HepG2 (cell line): Measurements from ENCODE around the gene MTHFD2L. TPM values are rescaled to one million over a fixed set of nuclear protein-coding genes. Genes with fewer than 3 reads are reported as not detected.

ENCODE experiments used
- CCAR2 ChIP-seq: fragments of 200-400 bp; formaldehyde crosslinking; optimal IDR thresholded peaks from 2 replicates; pipeline ENCODE3; 2018; ENCODE audit warnings: low read depth, mild to moderate bottlenecking, low read length, moderate library complexity
- EHMT2 ChIP-seq: fragments of 200-600 bp; sonication (generic); IDR thresholded peaks from 2 replicates; pipeline ENCODE4 v1.7.0; 2017; ENCODE audit warnings: antibody characterized with exemption, low read depth, low read length, borderline replicate concordance
- FOXK2 ChIP-seq: fragments of 450-650 bp; IDR thresholded peaks from 2 replicates; pipeline ENCODE4 v1.6.1; 2016
- GABPB1 ChIP-seq: IDR thresholded peaks from 2 replicates; pipeline ENCODE4 v1.6.1; 2016; ENCODE audit warnings: mild to moderate bottlenecking, missing genetic modification reagents, moderate library complexity, missing compliant biosample characterization
- HNRNPL ChIP-seq: fragments of 200-400 bp; formaldehyde crosslinking; IDR thresholded peaks from 2 replicates; pipeline ENCODE4 v1.6.1; 2017; ENCODE audit warnings: mild to moderate bottlenecking, low read depth, low read length
- ISL2 ChIP-seq: sonication (generic); formaldehyde crosslinking; IDR thresholded peaks from 2 replicates; pipeline ENCODE4 v1.5.0; 2020; ENCODE audit warnings: missing genetic modification reagents
- KLF11 ChIP-seq: IDR thresholded peaks from 2 replicates; pipeline ENCODE4 v1.6.1; 2016; ENCODE audit warnings: missing compliant biosample characterization
- KLF13 ChIP-seq: sonication (generic); formaldehyde crosslinking; IDR thresholded peaks from 2 replicates; pipeline ENCODE4 v1.4.0; 2020; ENCODE audit warnings: mild to moderate bottlenecking, missing genetic modification reagents
- REXO4 ChIP-seq: sonication (generic); formaldehyde crosslinking; IDR thresholded peaks from 2 replicates; pipeline ENCODE4 v1.8.0; 2022; ENCODE audit warnings: missing genetic modification reagents, mild to moderate bottlenecking, borderline replicate concordance
- SKIL ChIP-seq: sonication (generic); formaldehyde crosslinking; IDR thresholded peaks from 2 replicates; pipeline ENCODE4 v1.8.0; 2022; ENCODE audit warnings: missing genetic modification reagents, mild to moderate bottlenecking, moderate library complexity, borderline replicate concordance
- SNRNP70 ChIP-seq: fragments of 200-400 bp; formaldehyde crosslinking; IDR thresholded peaks from 2 replicates; pipeline ENCODE4 v1.6.1; 2017; ENCODE audit warnings: mild to moderate bottlenecking, low read depth, low read length, moderate library complexity
- THAP8 ChIP-seq: sonication (generic); formaldehyde crosslinking; IDR thresholded peaks from 2 replicates; pipeline ENCODE4 v1.5.1; 2020; ENCODE audit warnings: missing genetic modification reagents, mild to moderate bottlenecking, borderline replicate concordance
- THYN1 ChIP-seq: sonication (generic); formaldehyde crosslinking; IDR thresholded peaks from 2 replicates; pipeline ENCODE4 v1.8.1; 2023; ENCODE audit warnings: low read depth, mild to moderate bottlenecking, moderate library complexity, missing genetic modification reagents, borderline replicate concordance
- ZEB1 ChIP-seq: IDR thresholded peaks from 2 replicates; pipeline ENCODE4 v1.6.1; 2012; ENCODE audit warnings: mild to moderate bottlenecking, low read depth, inconsistent platforms; ENCODE audit not compliant: insufficient replicate concordance
- ZFP36 ChIP-seq: fragments of 150-350 bp; IDR thresholded peaks from 2 replicates; pipeline ENCODE4 v1.6.1; 2018; ENCODE audit warnings: borderline replicate concordance, low read length, low read depth; ENCODE audit not compliant: partially characterized antibody
- ZFY ChIP-seq: sonication (generic); formaldehyde crosslinking; IDR thresholded peaks from 2 replicates; pipeline ENCODE4 v1.4.0; 2020; ENCODE audit warnings: missing genetic modification reagents
- ZNF20 ChIP-seq: sonication (generic); formaldehyde crosslinking; IDR thresholded peaks from 2 replicates; pipeline ENCODE4 v1.4.0; 2020; ENCODE audit warnings: mild to moderate bottlenecking, moderate library complexity, missing genetic modification reagents
- ZNF317 ChIP-seq: sonication (generic); formaldehyde crosslinking; IDR thresholded peaks from 2 replicates; pipeline ENCODE4 v1.5.0; 2020; ENCODE audit warnings: mild to moderate bottlenecking, missing genetic modification reagents
- ZNF552 ChIP-seq: sonication (generic); formaldehyde crosslinking; IDR thresholded peaks from 2 replicates; pipeline ENCODE4 v1.9.0; 2022; ENCODE audit warnings: missing genetic modification reagents, mild to moderate bottlenecking, borderline replicate concordance
- polyA plus RNA-seq, 8 experiments: library from polyadenylated mRNA; depleted of rRNA in 3 of 8; stranded (reverse) in 7 of 8; unstranded in 1 of 8; fragments of >200 nt; fragmentation: Illumina TruSeq in 4 of 8; extraction: Trizol in 4 of 8; gene quantifications; 2 replicates each; pipeline versions ENCODE4 v1.2.1 to v1.2.3, GENCODE V29; 2011 to 2016; ENCODE audit warnings: low read depth in 4 of 8, missing spikeins in 1 of 8, mixed read lengths in 1 of 8; ENCODE audit not compliant: insufficient read depth in 1 of 8
- total RNA-seq, 5 experiments: library from RNA; depleted of rRNA; stranded (reverse); fragments of >200 nt; fragmentation: Illumina TruSeq; extraction: Trizol; gene quantifications; 2 replicates each; pipeline ENCODE4 v1.2.3, GENCODE V29; 2016; ENCODE audit warnings: low read depth in 1 of 5
- TF ChIP-seq, protein P1 (sequence below): sonication (generic); formaldehyde crosslinking; IDR thresholded peaks from 2 replicates; pipeline ENCODE4 v1.4.0; 2020; ENCODE audit warnings: mild to moderate bottlenecking, missing genetic modification reagents

Gene MTHFD2L
- total and polyA plus RNA-seq, 2 of the 13 experiments (the other 11 are each of a cell fraction or from before 2014, with no cell fraction given): 10.5 to 14.9 TPM

DNA sequence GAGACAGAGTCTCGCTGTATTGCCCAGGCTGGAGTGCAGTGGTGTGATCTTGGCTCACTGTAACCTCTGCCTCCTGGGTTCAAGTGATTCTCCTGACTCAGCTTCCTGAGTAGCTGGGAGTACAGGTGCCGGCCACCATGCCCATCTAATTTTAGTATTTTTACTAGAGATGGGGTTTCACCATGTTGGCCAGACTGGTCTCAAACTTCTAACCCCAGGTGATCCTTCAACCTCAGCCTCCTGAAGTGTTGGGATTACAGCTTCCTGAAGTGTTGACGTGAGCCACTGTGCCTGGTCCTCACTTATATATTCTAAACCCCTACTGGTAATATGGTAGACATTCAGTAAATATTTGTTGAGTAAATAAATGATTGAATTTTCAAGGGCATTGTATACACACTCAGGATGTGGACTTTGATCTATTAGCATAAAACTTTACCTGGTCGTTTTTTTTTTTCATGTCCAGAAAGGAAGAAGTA, 33.0 kb downstream of the MTHFD2L start (continued):
- TF ChIP-seq ZNF552 (CRISPR knock-in tag) (no peak), FOXK2 (no peak), ZNF317 (no peak), KLF11 (CRISPR knock-in tag) (no peak), CCAR2 (no peak), THAP8 (no peak), ZNF20 (CRISPR knock-in tag) (no peak), ZFY (CRISPR knock-in tag) (no peak), ZEB1 (peak; percentile 28), SNRNP70 (no peak), ISL2 (CRISPR knock-in tag) (peak; percentile 59), KLF13 (CRISPR knock-in tag) (no peak), GABPB1 (CRISPR knock-in tag) (peak; percentile 34; the same call in 1 of the 2 replicates), HNRNPL (no peak), SKIL (CRISPR knock-in tag) (peak; percentile 28; the same call in 1 of the 2 replicates), THYN1 (CRISPR knock-in tag) (no peak), REXO4 (no peak), EHMT2 (no peak), ZFP36 (peak; percentile 62)
- TF ChIP-seq, protein P1, sequence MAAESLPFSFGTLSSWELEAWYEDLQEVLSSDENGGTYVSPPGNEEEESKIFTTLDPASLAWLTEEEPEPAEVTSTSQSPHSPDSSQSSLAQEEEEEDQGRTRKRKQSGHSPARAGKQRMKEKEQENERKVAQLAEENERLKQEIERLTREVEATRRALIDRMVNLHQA: no peak
